HEK293 (cell line): Measurements from ENCODE around the gene MIEN1.

Experiments
- CTCF ChIA-PET: fragments of 350-600 bp; formaldehyde crosslinking; extraction: SDS; loops from one replicate; lab custom pipeline; 2021; ENCODE audit warnings: antibody characterized with exemption; lab: Yijun Ruan, JAX
- POLR2A ChIA-PET: fragments of 300-600 bp; formaldehyde crosslinking; extraction: SDS; loops from one replicate; lab custom pipeline; 2020; ENCODE audit warnings: antibody characterized with exemption, inconsistent platforms; lab: Yijun Ruan, JAX
- H3K27ac ChIP-seq: fragments of 200-500 bp; sonication (Bioruptor generic); 2 replicates; pipeline ENCODE4 v1.5.1; 2014; ENCODE audit warnings: low read depth, low read length, control low read depth, inconsistent platforms; ENCODE audit errors: extremely low read depth
- H3K36me3 ChIP-seq, 2 experiments: fragments of 200-500 bp in 1 of 2; sonication (Bioruptor generic) in 1 of 2; 1 replicate in 1 of 2; 2 replicates in 1 of 2; pipeline ENCODE4 v1.5.1; 2014 to 2017; ENCODE audit warnings: inconsistent platforms in 2 of 2, low read length in 2 of 2; ENCODE audit not compliant: control insufficient read depth in 2 of 2, insufficient read depth in 1 of 2
- H3K4me1 ChIP-seq: fragments of 200-500 bp; sonication (Bioruptor generic); 2 replicates; pipeline ENCODE4 v1.5.1; 2014; ENCODE audit warnings: mild to moderate bottlenecking, low read length, inconsistent platforms; ENCODE audit not compliant: control insufficient read depth, insufficient read depth
- H3K4me3 ChIP-seq: 2 replicates; pipeline ENCODE4 v1.5.1; 2011; ENCODE audit warnings: low read depth, mild to moderate bottlenecking, control low read depth, low read length, moderate library complexity
- H3K9me3 ChIP-seq: fragments of 200-500 bp; sonication (Bioruptor generic); 2 replicates; pipeline ENCODE4 v1.5.1; 2014; ENCODE audit warnings: low read depth, low read length, inconsistent platforms; ENCODE audit not compliant: control insufficient read depth, insufficient read depth
- FEZF1 ChIP-seq: fragments of 450-650 bp; formaldehyde crosslinking; IDR thresholded peaks from 2 replicates; pipeline ENCODE4 v1.5.1; 2016; ENCODE audit warnings: missing biosample characterization, missing genetic modification characterization
- KLF8 ChIP-seq: fragments of 450-650 bp; formaldehyde crosslinking; IDR thresholded peaks from 2 replicates; pipeline ENCODE4 v1.5.1; 2016; ENCODE audit warnings: missing biosample characterization, missing genetic modification characterization
- MYNN ChIP-seq: fragments of 450-650 bp; formaldehyde crosslinking; IDR thresholded peaks from 2 replicates; pipeline ENCODE4 v1.5.1; 2016; ENCODE audit warnings: missing biosample characterization, missing genetic modification characterization, borderline replicate concordance
- OVOL3 ChIP-seq: fragments of 450-650 bp; formaldehyde crosslinking; IDR thresholded peaks from 2 replicates; pipeline ENCODE4 v1.5.1; 2016; ENCODE audit warnings: missing biosample characterization, missing genetic modification characterization
- SALL2 ChIP-seq: fragments of 450-650 bp; formaldehyde crosslinking; IDR thresholded peaks from 2 replicates; pipeline ENCODE4 v1.5.0; 2017; ENCODE audit warnings: missing biosample characterization, mild to moderate bottlenecking, missing genetic modification characterization, borderline replicate concordance
- SCRT2 ChIP-seq: fragments of 450-650 bp; formaldehyde crosslinking; IDR thresholded peaks from 2 replicates; pipeline ENCODE4 v1.5.1; 2016; ENCODE audit warnings: missing biosample characterization, missing genetic modification characterization
- WT1 ChIP-seq: fragments of 450-650 bp; formaldehyde crosslinking; IDR thresholded peaks from 2 replicates; pipeline ENCODE4 v1.5.1; 2016; ENCODE audit warnings: missing biosample characterization, missing genetic modification characterization
- ZNF133 ChIP-seq: fragments of 450-650 bp; formaldehyde crosslinking; IDR thresholded peaks from 2 replicates; pipeline ENCODE4 v1.5.1; 2016; ENCODE audit warnings: missing biosample characterization, missing genetic modification characterization
- ZNF140 ChIP-seq: fragments of 450-650 bp; formaldehyde crosslinking; IDR thresholded peaks from 2 replicates; pipeline ENCODE4 v1.5.1; 2016; ENCODE audit warnings: missing biosample characterization, missing genetic modification characterization
- ZNF23 ChIP-seq: fragments of 450-650 bp; formaldehyde crosslinking; IDR thresholded peaks from 2 replicates; pipeline ENCODE4 v1.5.1; 2016; ENCODE audit warnings: missing biosample characterization, missing genetic modification characterization, borderline replicate concordance
- ZNF544 ChIP-seq: fragments of 450-650 bp; formaldehyde crosslinking; IDR thresholded peaks from 2 replicates; pipeline ENCODE4 v1.5.0; 2017; ENCODE audit warnings: missing biosample characterization, missing genetic modification characterization
- ZNF558 ChIP-seq: fragments of 450-650 bp; formaldehyde crosslinking; IDR thresholded peaks from 2 replicates; pipeline ENCODE4 v1.5.1; 2016; ENCODE audit warnings: missing biosample characterization, missing genetic modification characterization
- TF ChIP-seq, protein P1 (sequence below): fragments of 450-650 bp; formaldehyde crosslinking; IDR thresholded peaks from 2 replicates; pipeline ENCODE4 v1.5.1; 2016; ENCODE audit warnings: missing biosample characterization, missing genetic modification characterization
- TF ChIP-seq, protein P2 (sequence below): fragments of 450-650 bp; IDR thresholded peaks from 2 replicates; pipeline ENCODE4 v1.5.1; 2018; ENCODE audit warnings: missing biosample characterization, mild to moderate bottlenecking, missing genetic modification characterization
- TF ChIP-seq, protein P3 (sequence below): fragments of 450-650 bp; formaldehyde crosslinking; IDR thresholded peaks from 2 replicates; pipeline ENCODE4 v1.5.1; 2016; ENCODE audit warnings: missing biosample characterization, missing genetic modification characterization
- TF ChIP-seq, protein P4 (sequence below): fragments of 450-650 bp; formaldehyde crosslinking; IDR thresholded peaks from 2 replicates; pipeline ENCODE4 v1.5.1; 2016; ENCODE audit warnings: missing biosample characterization, missing genetic modification characterization
- TF ChIP-seq, protein P5 (sequence below): fragments of 450-650 bp; formaldehyde crosslinking; IDR thresholded peaks from 2 replicates; pipeline ENCODE4 v1.5.1; 2016; ENCODE audit warnings: missing biosample characterization, missing genetic modification characterization

Gene MIEN1

GRCh38 chr17:39684369-39685192 lies 45.8 kb downstream of the MIEN1 start:
- ChIA-PET POLR2A (interaction anchor here (0.6 kb wide), 1 partner anchor 673 kb away, joined by 3 read pairs; no protein-coding TSS in a partner anchor), CTCF (interaction anchor here (1.8 kb wide), 1 partner anchor 31 kb away, joined by 4 read pairs; no protein-coding TSS in a partner anchor)
- no peaks in the 10 kb centered on the region for H3K9me3 ChIP-seq
- peak; percentile 76 for TF ChIP-seq SCRT2
- TF ChIP-seq, protein P1, sequence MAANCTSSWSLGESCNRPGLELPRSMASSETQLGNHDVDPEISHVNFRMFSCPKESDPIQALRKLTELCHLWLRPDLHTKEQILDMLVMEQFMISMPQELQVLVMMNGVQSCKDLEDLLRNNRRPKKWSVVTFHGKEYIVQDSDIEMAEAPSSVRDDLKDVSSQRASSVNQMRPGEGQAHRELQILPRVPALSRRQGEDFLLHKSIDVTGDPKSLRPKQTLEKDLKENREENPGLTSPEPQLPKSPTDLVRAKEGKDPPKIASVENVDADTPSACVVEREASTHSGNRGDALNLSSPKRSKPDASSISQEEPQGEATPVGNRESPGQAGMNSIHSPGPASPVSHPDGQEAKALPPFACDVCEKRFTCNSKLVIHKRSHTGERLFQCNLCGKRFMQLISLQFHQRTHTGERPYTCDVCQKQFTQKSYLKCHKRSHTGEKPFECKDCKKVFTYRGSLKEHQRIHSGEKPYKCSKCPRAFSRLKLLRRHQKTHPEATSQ (tag by site-specific recombination): no peak
- TF ChIP-seq, protein P2, sequence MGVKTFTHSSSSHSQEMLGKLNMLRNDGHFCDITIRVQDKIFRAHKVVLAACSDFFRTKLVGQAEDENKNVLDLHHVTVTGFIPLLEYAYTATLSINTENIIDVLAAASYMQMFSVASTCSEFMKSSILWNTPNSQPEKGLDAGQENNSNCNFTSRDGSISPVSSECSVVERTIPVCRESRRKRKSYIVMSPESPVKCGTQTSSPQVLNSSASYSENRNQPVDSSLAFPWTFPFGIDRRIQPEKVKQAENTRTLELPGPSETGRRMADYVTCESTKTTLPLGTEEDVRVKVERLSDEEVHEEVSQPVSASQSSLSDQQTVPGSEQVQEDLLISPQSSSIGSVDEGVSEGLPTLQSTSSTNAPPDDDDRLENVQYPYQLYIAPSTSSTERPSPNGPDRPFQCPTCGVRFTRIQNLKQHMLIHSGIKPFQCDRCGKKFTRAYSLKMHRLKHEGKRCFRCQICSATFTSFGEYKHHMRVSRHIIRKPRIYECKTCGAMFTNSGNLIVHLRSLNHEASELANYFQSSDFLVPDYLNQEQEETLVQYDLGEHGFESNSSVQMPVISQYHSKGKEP (tag by site-specific recombination): no peak
- H3K27ac ChIP-seq: no peak overlapping the region
- H3K4me1 ChIP-seq: 0 out of 2 replicates have a peak, but pooled peaks cover 7% of the 10 kb centered on the region
- no peak overlapping the region for H3K4me3 ChIP-seq
- H3K36me3 ChIP-seq: no peaks in the 10 kb centered on the region; a peak in 1 of 3 replicates

DNA sequence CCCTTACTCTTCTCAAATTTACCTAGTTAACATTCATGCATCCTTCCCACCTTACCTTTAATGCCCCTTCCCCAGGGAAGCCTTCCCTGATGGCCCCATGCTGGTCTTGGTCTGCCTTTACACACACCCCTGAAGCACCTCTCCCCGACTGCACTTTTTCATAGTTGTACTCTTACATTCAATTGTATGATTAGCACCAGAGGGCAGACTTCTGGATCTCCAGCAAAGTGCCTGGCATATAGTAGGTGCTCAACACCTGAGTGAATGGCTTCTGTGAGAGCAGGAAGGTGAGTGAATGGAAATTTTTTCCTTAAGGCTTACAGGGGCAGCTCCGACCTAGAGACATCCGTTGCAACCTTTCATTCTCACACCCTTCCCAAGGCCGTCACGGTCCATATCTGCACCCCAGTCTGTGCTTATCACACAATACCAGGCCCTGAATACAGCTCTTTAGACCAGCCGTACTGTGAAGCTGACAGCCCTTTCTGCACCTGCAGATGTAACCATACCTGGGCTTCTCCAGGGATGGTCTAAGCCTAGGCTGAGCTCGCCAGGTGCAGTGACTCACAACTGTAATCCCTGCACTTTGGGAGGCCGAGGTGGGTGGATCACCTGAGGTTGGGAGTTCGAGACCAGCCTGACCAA lies 46.9 kb downstream of the MIEN1 start:
- Histone ChIP-seq H3K36me3 (no peaks in the 10 kb centered on the region; a peak in 1 of 3 replicates), H3K4me3 (no peak overlapping the region), H3K9me3 (no peaks in the 10 kb centered on the region), H3K27ac (no peak overlapping the region), H3K4me1 (no peaks in the 10 kb centered on the region)
- POLR2A ChIA-PET: interaction anchor here (1.5 kb wide), 1 partner anchor 16 kb away, joined by 3 read pairs; the partner anchor contains the start of gene ERBB2
- CTCF ChIA-PET: interaction anchor here (0.6 to 1.8 kb wide), 5 partner anchors 30 to 301 kb away, joined by 3 to 5 read pairs (median 4); no protein-coding TSS in a partner anchor
- TF ChIP-seq KLF8 (tag by site-specific recombination) (no peak), ZNF544 (tag by site-specific recombination) (no peak), FEZF1 (no peak), ZNF558 (tag by site-specific recombination) (no peak), ZNF140 (no peak), MYNN (tag by site-specific recombination) (no peak), WT1 (no peak), SALL2 (tag by site-specific recombination) (no peak), ZNF23 (no peak), OVOL3 (no peak), ZNF133 (no peak)
- TF ChIP-seq, protein P3, sequence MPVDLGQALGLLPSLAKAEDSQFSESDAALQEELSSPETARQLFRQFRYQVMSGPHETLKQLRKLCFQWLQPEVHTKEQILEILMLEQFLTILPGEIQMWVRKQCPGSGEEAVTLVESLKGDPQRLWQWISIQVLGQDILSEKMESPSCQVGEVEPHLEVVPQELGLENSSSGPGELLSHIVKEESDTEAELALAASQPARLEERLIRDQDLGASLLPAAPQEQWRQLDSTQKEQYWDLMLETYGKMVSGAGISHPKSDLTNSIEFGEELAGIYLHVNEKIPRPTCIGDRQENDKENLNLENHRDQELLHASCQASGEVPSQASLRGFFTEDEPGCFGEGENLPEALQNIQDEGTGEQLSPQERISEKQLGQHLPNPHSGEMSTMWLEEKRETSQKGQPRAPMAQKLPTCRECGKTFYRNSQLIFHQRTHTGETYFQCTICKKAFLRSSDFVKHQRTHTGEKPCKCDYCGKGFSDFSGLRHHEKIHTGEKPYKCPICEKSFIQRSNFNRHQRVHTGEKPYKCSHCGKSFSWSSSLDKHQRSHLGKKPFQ (tag by site-specific recombination): no peak
- TF ChIP-seq, protein P4, sequence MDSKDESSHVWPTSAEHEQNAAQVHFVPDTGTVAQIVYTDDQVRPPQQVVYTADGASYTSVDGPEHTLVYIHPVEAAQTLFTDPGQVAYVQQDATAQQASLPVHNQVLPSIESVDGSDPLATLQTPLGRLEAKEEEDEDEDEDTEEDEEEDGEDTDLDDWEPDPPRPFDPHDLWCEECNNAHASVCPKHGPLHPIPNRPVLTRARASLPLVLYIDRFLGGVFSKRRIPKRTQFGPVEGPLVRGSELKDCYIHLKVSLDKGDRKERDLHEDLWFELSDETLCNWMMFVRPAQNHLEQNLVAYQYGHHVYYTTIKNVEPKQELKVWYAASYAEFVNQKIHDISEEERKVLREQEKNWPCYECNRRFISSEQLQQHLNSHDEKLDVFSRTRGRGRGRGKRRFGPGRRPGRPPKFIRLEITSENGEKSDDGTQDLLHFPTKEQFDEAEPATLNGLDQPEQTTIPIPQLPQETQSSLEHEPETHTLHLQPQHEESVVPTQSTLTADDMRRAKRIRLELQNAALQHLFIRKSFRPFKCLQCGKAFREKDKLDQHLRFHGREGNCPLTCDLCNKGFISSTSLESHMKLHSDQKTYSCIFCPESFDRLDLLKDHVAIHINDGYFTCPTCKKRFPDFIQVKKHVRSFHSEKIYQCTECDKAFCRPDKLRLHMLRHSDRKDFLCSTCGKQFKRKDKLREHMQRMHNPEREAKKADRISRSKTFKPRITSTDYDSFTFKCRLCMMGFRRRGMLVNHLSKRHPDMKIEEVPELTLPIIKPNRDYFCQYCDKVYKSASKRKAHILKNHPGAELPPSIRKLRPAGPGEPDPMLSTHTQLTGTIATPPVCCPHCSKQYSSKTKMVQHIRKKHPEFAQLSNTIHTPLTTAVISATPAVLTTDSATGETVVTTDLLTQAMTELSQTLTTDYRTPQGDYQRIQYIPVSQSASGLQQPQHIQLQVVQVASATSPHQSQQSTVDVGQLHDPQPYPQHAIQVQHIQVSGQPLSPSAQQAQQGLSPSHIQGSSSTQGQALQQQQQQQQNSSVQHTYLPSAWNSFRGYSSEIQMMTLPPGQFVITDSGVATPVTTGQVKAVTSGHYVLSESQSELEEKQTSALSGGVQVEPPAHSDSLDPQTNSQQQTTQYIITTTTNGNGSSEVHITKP (tag by site-specific recombination): no peak
- TF ChIP-seq, protein P2 (tag by site-specific recombination): no peak
- TF ChIP-seq, protein P5, sequence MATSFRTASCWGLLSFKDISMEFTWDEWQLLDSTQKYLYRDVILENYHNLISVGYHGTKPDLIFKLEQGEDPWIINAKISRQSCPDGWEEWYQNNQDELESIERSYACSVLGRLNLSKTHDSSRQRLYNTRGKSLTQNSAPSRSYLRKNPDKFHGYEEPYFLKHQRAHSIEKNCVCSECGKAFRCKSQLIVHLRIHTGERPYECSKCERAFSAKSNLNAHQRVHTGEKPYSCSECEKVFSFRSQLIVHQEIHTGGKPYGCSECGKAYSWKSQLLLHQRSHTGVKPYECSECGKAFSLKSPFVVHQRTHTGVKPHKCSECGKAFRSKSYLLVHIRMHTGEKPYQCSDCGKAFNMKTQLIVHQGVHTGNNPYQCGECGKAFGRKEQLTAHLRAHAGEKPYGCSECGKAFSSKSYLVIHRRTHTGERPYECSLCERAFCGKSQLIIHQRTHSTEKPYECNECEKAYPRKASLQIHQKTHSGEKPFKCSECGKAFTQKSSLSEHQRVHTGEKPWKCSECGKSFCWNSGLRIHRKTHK (tag by site-specific recombination): no peak
